Subcutaneous abdominal adipose tissue (tissue), 5 donors: ENCODE data around the gene PALLD.

ENCODE experiments used
- H3K27ac ChIP-seq: one replicate; pipeline ENCODE4 v1.7.0; 2013; ENCODE audit warnings: low read depth, mild to moderate bottlenecking, inconsistent platforms, low read length, moderate library complexity
- H3K27me3 ChIP-seq, 5 donors: one replicate each; pipeline ENCODE4 v1.7.0; 2013; ENCODE audit warnings: low read length in 5 of 5, inconsistent platforms in 1 of 5; ENCODE audit not compliant: control insufficient read depth in 5 of 5, insufficient read depth in 4 of 5
- H3K36me3 ChIP-seq, 5 donors: one replicate each; pipeline ENCODE4 v1.7.0; 2013; ENCODE audit warnings: low read length in 5 of 5; ENCODE audit not compliant: control insufficient read depth in 5 of 5, insufficient read depth in 5 of 5
- H3K4me1 ChIP-seq, 5 donors: one replicate each; pipeline ENCODE4 v1.7.0; 2013; ENCODE audit warnings: low read length in 5 of 5, mild to moderate bottlenecking in 3 of 5, moderate library complexity in 1 of 5; ENCODE audit not compliant: control insufficient read depth in 5 of 5, insufficient read depth in 5 of 5
- H3K4me3 ChIP-seq, 5 donors: one replicate each; pipeline ENCODE4 v1.7.0; 2013; ENCODE audit warnings: low read length in 5 of 5, low read depth in 1 of 5
- H3K9ac ChIP-seq, 5 donors: one replicate each; pipeline ENCODE4 v1.7.0; 2013; ENCODE audit warnings: low read length in 5 of 5, mild to moderate bottlenecking in 4 of 5, moderate library complexity in 3 of 5
- H3K9me3 ChIP-seq, 5 donors: one replicate each; pipeline ENCODE4 v1.7.0; 2013; ENCODE audit warnings: low read length in 5 of 5; ENCODE audit not compliant: control insufficient read depth in 5 of 5
- donor health status: healthy.
- donor health status: healthy.
- donor health status: healthy.
- donor health status: healthy.
- donor health status: healthy.

Gene PALLD

DNA sequence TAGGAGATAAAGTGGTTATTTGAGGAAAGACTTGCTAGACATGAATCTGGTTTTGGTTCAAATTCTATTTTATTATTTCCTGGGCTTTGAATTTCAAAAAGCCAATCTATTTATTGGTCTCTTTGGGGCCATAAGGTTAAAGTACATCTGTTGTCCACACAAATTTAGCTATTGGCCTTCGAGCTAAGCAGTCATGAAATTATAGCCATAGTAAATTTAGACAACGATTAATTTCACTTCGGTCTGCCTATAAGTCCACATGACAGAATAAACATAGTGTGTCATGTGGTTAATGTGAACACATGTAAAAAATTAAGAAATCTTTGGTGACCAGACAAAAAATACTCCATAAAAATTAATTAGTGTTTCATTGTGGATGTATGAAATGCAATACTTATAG lies 161.9 kb downstream of the PALLD start:
- Histone ChIP-seq H3K27ac (no peak overlapping the region), H3K4me1 (peaks cover 0 to 10% (median 6%) of the 10 kb centered on the region in 5 donors), H3K27me3 (no peaks in the 10 kb centered on the region), H3K9ac (no peak overlapping the region), H3K9me3 (no peaks in the 10 kb centered on the region), H3K4me3 (no peak overlapping the region), H3K36me3 (no peaks in the 10 kb centered on the region)

DNA sequence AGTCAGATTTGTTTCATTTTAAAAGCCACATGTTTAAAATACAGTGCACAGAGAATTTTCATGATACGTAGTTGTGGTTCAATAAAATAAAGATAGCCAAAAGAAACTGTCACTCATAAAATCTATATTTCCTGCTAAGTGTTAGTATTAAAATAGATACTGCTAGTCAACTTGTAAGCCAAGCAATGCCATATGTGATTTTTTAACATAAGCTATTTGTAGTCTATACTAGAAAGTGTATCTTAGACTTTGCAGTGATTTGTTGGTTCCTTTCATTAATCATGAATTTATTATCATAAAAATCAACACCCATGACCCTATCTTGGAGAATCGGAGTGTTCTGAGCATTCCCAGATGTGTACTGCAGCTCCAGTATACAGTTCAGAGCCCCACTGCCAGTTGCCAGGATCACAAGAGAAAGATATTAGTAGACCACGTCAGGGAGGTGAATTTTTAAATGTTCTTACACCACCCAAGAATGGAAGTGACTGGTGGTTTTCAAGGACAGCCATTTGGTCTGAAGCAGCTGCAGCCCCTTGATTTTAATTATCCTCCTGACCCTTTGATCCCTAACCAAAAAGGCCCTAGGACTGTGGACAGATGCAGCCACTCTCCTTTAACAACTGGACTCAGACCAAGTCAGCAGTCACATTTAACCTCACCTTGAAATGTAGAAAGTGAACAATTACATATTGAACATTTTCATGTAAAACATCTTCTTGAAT lies 163.1 kb downstream of the PALLD start:
- Histone ChIP-seq H3K4me1 (peaks cover 0 to 10% (median 6%) of the 10 kb centered on the region in 5 donors), H3K9ac (no peak overlapping the region), H3K36me3 (no peaks in the 10 kb centered on the region), H3K27ac (no peak overlapping the region), H3K9me3 (no peaks in the 10 kb centered on the region), H3K4me3 (no peak overlapping the region), H3K27me3 (no peaks in the 10 kb centered on the region)

DNA sequence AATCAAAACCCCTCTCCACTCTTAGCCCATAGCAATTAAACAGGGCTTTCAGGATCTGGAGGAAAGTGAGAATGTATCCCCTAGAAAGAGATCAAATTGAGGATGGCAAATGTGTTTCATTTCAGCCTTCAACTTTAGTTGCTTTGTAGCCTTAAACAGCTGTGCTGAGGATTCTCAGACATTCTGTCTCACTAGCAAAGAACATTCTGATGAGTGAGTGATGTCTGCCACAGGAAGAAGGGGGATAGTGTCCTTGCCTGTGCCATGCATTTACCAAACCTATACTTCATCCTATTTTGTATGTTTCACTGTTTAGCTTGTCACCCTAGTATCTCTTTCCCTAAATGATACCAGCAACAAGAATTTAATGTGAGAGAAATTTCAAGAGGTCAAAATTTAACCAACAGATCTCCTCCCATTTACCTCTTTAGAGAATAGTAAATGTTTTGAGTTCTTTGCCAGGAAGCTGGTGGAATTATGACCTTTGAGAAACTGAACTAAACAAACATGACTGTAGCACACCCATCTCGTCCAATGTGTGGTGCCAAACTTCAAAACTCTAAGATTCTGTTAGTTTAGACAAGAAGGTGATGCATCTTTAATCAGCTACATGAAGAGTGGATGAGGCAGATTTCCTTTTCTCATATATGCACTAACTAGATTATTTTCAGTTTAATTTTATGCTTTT lies 165.6 kb downstream of the PALLD start:
- Histone ChIP-seq H3K27ac (no peak overlapping the region), H3K27me3 (no peaks in the 10 kb centered on the region), H3K9ac (no peak overlapping the region), H3K4me1 (no peaks in the 10 kb centered on the region), H3K4me3 (no peak overlapping the region), H3K9me3 (no peaks in the 10 kb centered on the region), H3K36me3 (no peaks in the 10 kb centered on the region)

GRCh38 chr4:168664242-168664891 lies 167.5 kb downstream of the PALLD start:
- no peak overlapping the region for H3K4me3 ChIP-seq
- H3K27ac ChIP-seq, result no peak overlapping the region
- H3K9me3 ChIP-seq, result no peaks in the 10 kb centered on the region
- no peaks in the 10 kb centered on the region for H3K4me1 ChIP-seq
- H3K36me3 ChIP-seq, result no peaks in the 10 kb centered on the region
- no peaks in the 10 kb centered on the region for H3K27me3 ChIP-seq
- no peak overlapping the region for H3K9ac ChIP-seq

DNA sequence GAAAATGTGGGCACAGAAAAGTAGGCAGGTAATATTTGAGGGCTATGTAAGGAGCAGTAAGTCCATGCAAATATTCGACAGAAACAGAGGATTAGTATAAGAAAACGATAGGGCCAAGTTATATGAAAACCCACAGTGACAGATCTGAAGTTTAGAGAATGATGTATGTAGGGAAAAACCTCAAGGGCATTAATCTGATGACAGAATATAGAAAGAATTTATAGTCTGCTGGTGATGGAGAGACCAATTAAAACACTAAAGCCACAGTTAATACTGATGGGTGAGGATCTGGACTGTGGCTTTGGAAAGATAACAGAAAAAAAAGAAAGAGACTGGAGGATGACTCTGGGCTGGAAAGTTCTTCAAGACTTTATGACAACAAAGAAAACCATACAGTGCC lies 169.7 kb downstream of the PALLD start:
- no peaks in the 10 kb centered on the region for H3K4me1 ChIP-seq
- no peak overlapping the region for H3K4me3 ChIP-seq
- no peak overlapping the region for H3K27ac ChIP-seq
- no peaks in the 10 kb centered on the region for H3K36me3 ChIP-seq
- H3K27me3 ChIP-seq, result no peaks in the 10 kb centered on the region
- no peak overlapping the region for H3K9ac ChIP-seq
- no peaks in the 10 kb centered on the region for H3K9me3 ChIP-seq

- Histone ChIP-seq H3K9me3 (no peaks in the 10 kb centered on the region), H3K27ac (peak overlapping the region; percentile 37), H3K36me3 (no peaks in the 10 kb centered on the region), H3K27me3 (no peaks in the 10 kb centered on the region), H3K4me3 (no peak overlapping the region), H3K4me1 (no peaks in the 10 kb centered on the region), H3K9ac (no peak overlapping the region)
Observed at GRCh38 chr4:168667376-168667775, 170.5 kb downstream of the PALLD start.

GRCh38 chr4:168667921-168668320 lies 171.1 kb downstream of the PALLD start:
- H3K4me3 ChIP-seq, result no peak overlapping the region
- H3K27ac ChIP-seq, result no peak overlapping the region
- H3K9me3 ChIP-seq, result no peaks in the 10 kb centered on the region
- H3K9ac ChIP-seq, result no peak overlapping the region
- H3K36me3 ChIP-seq, result no peaks in the 10 kb centered on the region
- no peaks in the 10 kb centered on the region for H3K27me3 ChIP-seq
- no peaks in the 10 kb centered on the region for H3K4me1 ChIP-seq

GRCh38 chr4:168673476-168673875 lies 176.6 kb downstream of the PALLD start:
- Histone ChIP-seq H3K4me1 (peaks cover 0 to 8% (median 0%) of the 10 kb centered on the region in 5 donors), H3K4me3 (no peak overlapping the region), H3K9me3 (no peaks in the 10 kb centered on the region), H3K36me3 (peaks cover 0 to 5% (median 0%) of the 10 kb centered on the region in 5 donors), H3K27me3 (no peaks in the 10 kb centered on the region), H3K27ac (no peak overlapping the region), H3K9ac (no peak overlapping the region)

DNA sequence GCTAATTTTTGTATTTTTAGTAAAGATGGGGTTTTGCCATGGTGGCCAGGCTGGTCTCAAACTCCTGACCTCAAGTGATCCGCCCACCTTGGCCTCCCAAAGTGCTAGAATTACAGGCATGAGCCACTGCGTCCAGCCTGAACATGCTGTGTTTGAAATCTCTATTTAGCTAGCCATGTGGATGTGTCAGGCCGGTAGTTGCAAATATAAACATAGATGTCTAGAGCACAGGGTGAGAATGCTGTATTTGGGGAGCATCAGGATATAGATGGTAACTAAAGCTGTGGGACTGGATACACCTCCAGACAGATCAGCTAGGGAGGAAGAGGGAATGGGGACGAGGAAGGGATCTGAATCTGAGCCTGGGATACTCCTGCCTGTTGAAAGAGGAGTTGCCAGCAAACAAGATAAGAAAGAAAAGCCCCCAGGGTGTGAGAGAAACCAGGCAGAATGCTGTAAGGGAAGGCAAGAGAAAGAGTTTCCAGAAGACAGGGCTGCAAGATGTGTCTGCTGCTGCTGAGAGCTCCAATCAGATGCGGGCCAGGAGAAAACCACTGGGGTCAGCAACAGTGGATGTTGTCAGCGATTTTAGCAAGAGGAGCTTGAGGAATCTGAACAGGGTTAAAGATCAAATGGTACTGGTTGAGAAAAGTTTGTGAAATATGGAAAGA lies 177.4 kb downstream of the PALLD start:
- Histone ChIP-seq H3K27ac (no peak overlapping the region), H3K4me3 (no peak overlapping the region), H3K9ac (peak overlapping the region in 1 of 5 donors; percentile 6)

DNA sequence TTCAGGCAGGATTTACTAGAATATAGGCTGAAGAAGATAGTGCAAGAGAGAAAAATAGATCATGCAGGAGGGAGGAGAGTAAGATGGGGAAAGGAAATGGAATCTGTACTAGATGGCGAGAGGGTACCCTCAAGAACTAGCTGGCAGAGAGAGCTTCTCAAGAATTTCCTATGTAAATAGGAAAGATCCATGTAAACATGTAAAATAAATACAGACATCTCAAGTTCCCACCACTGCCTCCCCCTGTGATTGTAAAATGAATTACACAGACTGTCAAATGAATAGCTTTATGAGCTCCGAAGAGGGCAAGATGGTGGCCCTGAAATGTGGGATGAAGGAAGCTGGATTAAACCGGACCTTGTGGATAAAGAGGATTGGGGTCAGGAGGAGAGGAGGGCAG lies 178.0 kb downstream of the PALLD start:
- Histone ChIP-seq H3K9me3 (no peaks in the 10 kb centered on the region), H3K4me3 (no peak overlapping the region), H3K36me3 (peaks cover 0 to 5% (median 0%) of the 10 kb centered on the region in 5 donors), H3K27me3 (no peaks in the 10 kb centered on the region), H3K4me1 (peaks cover 0 to 8% (median 0%) of the 10 kb centered on the region in 5 donors), H3K9ac (no peak overlapping the region), H3K27ac (no peak overlapping the region)

More for the DNA sequence above, 177.4 kb downstream of the PALLD start:
- no peaks in the 10 kb centered on the region for H3K27me3 ChIP-seq
- H3K36me3 ChIP-seq, result peaks cover 0 to 5% (median 0%) of the 10 kb centered on the region in 5 donors
- H3K4me1 ChIP-seq, result peaks cover 0 to 8% (median 0%) of the 10 kb centered on the region in 5 donors
- no peaks in the 10 kb centered on the region for H3K9me3 ChIP-seq
